HG02884 (cell line): ENCODE measurements around the gene NBPF11.
"Not testable (repeated sequence)": the region's sequence is repeated elsewhere in the genome, so short reads cannot be mapped to it uniquely, and the experiment has no call there.

Experiments used
- ATAC-seq: cut with Tn5 transposase; IDR thresholded peaks from one replicate; pipeline ENCODE4 v1.9.1; 2021; ENCODE audit warnings: mild to moderate bottlenecking, moderate library complexity; ENCODE audit not compliant: unreplicated experiment

Gene NBPF11

GRCh38 chr1:148150014-148150413 is 2.1 kb downstream of the NBPF11 start:
- not testable (repeated sequence) for ATAC-seq

DNA sequence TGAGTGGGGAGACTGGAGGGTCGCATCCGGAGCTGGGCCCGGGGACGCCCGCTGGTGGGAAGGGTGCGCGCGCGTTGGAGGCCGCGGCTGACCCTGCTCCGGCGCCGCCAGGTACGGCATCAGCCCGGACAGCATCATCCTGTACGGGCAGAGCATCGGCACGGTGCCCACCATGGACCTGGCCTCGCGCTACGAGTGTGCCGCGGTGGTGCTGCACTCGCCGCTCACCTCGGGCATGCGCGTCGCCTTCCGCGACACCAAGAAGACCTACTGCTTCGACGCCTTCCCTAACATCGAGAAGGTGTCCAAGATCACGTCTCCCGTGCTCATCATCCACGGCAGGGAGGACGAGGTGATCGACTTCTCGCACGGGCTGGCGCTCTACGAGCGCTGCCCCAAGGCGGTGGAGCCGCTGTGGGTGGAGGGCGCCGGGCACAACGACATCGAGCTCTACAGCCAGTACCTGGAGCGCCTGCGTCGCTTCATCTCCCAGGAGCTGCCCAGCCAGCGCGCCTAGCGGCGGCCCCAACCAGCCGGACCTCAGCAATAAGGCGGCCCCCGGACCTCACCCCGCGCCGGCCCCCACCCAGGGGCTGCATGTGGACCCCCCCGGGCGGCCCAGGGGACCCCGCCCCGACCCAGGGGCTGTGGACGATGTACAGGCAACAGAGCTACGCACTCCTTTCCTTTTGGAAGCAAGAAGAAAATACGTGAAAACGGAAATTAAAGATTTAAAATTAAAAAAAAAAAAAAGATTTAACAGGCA is 2.8 kb downstream of the NBPF11 start:
- ATAC-seq, result not testable (repeated sequence)

DNA sequence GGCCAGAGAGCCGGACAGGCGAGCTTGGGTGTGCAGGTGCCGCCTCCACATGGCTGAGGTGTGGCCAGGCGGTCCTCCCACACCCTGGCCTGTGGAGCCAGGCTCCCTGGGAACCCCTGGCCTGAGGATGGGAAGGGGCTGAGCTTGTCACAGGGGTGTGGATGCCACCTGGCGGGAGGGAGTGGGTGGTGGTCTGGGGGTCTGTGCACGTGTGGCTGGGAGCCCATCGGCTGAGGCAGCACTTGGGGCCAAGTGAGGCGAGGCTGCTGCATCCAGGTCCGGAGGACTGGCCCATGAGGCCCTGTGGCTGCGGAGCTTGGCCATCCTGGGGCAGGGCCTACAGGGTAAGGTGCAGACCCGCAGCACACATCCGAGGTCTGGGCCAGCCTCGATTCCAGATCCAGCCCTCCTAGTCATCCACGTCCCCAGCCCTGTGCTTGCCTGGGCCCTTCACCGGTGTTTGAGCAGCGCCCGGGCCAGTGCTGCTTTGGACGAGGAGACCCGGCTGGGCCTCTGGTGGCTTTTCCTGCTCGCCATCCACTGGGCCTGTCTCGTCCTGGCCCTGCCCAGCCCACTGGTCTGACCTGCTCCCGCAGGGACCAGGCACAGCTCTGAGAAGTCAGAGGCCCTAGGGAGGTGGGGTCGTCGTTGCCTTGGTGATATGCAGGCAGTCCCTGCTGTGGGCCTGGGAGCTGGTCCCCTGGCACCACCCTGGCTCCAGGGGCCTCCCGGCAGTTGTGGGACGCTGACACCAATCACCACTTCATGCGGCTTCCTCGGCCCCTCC is 4.8 kb downstream of the NBPF11 start:
- not testable (repeated sequence) for ATAC-seq

DNA sequence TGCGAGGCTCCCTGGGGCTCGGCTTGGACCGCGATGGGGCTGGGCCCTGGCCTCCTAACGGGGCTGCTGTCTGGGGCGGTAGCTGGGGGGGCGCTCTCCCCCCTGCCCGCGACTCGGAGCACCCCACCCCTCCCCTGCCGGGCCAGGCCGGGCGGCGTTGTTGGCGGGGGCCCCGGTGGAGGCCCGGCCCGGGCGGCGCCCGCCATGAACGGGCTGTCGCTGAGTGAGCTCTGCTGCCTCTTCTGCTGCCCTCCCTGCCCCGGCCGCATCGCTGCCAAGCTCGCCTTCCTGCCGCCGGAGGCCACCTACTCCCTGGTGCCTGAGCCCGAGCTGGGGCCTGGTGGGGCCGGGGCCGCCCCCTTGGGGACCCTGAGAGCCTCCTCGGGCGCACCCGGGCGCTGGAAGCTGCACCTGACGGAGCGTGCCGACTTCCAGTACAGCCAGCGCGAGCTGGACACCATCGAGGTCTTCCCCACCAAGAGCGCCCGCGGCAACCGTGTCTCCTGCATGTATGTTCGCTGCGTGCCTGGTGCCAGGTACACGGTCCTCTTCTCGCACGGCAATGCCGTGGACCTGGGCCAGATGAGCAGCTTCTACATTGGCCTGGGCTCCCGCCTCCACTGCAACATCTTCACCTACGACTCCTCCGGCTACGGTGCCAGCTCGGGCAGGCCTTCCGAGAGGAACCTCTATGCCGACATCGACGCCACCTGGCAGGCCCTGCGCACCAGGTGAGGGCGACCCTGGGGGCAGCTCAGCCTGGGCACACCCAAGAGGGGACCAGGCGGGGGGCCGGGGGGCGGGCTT is 5.7 kb downstream of the NBPF11 start:
- ATAC-seq, result not testable (repeated sequence)

GRCh38 chr1:148143223-148143622 is 8.9 kb downstream of the NBPF11 start:
- ATAC-seq, result not testable (repeated sequence)

DNA sequence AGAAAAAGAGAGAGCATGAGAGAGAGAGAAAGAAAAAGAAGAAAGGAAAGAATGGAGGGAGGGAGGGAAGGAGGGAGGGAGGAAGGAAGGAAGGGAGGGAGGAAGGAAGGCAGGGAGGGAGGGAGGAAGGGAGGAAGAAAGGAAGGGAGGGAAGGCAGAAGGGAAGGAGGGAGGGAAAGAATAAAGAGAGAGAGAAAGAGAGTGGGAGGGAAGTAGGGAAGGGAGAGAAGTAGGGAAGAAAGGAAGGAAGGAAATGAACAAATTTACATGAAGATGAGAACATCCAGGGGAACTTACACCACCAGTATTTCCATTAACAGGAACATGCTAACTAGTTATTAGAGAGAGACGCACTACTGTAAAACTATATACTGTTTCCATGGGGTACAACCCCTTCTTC is 10.1 kb downstream of the NBPF11 start:
- not testable (repeated sequence) for ATAC-seq

GRCh38 chr1:148138606-148139005 is 13.5 kb downstream of the NBPF11 start:
- ATAC-seq, result not testable (repeated sequence)

- not testable (repeated sequence) for ATAC-seq
Measured at GRCh38 chr1:148122341-148122740, 29.7 kb downstream of the NBPF11 start.

- not testable (repeated sequence) for ATAC-seq
Measured at GRCh38 chr1:148120395-148120794, 31.7 kb downstream of the NBPF11 start.

DNA sequence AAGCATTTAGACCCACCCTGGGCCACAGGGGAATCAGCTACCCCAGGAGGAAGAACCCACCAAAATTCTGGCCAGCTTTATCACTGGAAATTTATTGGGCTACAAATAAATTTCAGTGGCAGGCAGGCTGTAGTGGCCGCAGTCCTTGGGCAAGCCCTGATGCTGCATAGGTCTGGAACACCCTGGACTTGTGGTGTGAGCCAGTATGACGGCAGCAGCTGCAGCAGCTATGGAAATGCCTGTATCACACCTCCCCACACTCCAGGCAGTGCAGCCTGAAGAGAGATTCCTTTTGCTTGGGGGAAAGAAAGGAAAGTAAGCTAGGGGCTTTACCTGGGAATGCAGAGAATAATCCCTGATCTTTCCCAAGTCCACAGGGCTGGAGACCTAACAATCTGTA is 56.3 kb downstream of the NBPF11 start:
- not testable (repeated sequence) for ATAC-seq

DNA sequence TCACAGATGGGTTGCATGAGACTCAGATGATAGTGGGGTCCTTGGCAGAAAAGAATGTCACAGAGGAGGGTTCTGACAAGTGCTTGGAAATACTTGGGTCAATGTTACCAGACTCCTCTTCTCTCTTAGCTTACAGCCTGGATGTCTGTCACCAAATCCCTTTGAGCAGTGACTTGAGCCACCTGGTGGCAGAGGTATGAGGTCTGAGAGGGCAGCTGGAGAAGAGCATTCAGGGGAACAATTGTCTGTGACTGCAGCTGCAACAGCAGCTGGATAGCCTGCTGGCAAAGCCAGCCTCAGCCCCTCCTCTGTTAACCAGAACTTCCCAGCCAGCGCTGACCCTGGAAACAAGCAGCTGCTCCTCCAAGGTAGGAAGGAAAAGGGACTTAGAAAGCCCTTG is 65.9 kb downstream of the NBPF11 start:
- not testable (repeated sequence) for ATAC-seq

GRCh38 chr1:148081205-148081604 is 70.9 kb downstream of the NBPF11 start:
- ATAC-seq, result not testable (repeated sequence)

DNA sequence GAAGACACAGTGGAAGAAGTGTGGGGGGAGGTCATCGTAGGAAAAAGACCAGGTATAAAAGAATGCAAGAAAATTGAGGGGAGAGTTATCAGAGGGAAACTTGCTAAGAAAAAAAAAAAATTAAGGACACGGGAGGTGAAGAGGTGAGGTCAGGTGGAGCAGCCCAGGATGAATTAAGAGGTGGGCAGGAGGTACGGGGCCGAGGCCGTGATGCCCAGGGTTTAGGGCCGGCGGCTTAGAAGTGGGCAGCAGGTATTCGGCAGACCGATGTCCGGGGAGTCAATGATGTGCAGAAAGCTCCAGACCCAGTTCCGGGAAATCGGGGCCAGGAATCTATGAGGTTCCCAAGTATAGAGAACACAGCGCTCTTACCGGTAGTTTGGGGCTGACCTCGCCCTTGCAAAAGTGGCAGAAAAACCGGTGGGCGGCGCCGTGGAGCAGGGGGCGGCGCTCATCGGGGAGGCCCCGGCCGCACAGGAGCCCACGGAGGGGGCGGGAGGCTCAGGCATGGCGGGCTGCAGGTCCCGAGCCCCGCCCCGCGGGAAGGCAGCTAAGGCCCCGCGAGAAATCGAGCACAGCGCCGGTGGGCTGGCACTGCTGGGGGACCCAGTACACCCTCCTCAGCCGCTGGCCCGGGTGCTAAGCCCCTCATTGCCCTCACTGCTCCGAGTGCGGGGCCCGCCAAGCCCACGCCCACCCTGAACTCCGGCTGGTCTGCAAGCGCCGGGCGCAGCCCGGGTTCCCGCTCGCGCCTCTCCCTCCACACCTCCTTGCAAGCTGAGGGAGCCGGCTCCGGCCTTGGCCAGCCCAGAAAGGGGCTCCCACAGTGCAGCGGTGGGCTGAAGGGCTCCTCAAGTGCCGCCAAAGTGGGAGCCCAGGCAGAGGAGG is 73.2 kb downstream of the NBPF11 start:
- not testable (repeated sequence) for ATAC-seq

GRCh38 chr1:148078090-148078489 is 74.0 kb downstream of the NBPF11 start:
- not testable (repeated sequence) for ATAC-seq

- ATAC-seq, result not testable (repeated sequence)
Measured at GRCh38 chr1:148077458-148077857, 74.6 kb downstream of the NBPF11 start.

DNA sequence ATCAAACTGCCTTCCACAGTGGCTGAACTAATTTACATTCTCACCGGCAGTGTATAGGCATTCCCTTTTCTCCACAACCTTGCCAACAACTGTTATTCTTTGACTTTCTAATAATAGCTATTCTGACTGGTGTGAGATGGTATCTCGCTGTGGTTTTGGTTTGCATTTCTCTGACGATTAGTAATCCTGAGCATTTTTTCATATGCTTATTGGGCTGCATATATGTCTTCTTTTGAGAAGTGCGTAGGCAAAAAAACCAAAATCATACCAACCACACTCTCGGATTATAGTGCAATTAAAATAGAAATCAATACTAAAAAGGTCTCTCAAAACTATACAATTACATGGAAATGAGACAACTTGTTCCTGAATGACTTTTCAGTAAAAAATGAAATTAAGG is 78.7 kb downstream of the NBPF11 start:
- ATAC-seq, result not testable (repeated sequence)

DNA sequence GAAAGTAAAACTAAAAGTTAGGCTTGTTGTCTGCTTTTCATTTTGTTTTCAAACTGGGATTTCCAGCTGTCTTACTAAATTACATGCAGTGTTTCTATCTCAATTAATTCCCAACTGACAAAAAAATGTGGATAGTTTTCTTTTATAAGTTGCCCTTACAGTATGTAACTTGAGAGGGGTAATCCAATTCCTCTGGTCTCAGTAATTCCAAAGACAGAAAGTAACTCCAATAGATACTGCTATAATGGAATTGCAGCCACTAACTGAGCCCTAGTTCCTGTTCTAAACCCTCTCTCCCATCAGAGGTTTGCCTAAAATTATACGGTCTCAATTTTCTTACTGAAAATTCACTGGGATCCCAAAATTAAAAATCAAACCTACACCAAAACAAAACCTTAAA is 83.5 kb downstream of the NBPF11 start:
- ATAC-seq, result not testable (repeated sequence)

GRCh38 chr1:148068201-148068600 is 83.9 kb downstream of the NBPF11 start:
- ATAC-seq, result not testable (repeated sequence)

GRCh38 chr1:148060294-148060701 is 91.8 kb downstream of the NBPF11 start:
- ATAC-seq, result not testable (repeated sequence)

GRCh38 chr1:148057384-148057783 is 94.7 kb downstream of the NBPF11 start:
- ATAC-seq, result not testable (repeated sequence)
